H1 (cell line): ENCODE data around the gene BARHL1. TPM values are rescaled to one million over a fixed set of nuclear protein-coding genes. Genes with fewer than 3 reads are reported as not detected.

Experiments
- CREB1 ChIP-seq: IDR thresholded peaks from 2 replicates; pipeline ENCODE4 v1.6.1; 2012; ENCODE audit warnings: inconsistent platforms
- E2F6 ChIP-seq: IDR thresholded peaks from 2 replicates; pipeline ENCODE4 v1.6.1; 2012; ENCODE audit warnings: inconsistent platforms
- EGR1 ChIP-seq: IDR thresholded peaks from 2 replicates; pipeline ENCODE4 v1.6.1; 2011; ENCODE audit warnings: low read depth, low read length, borderline replicate concordance
- EZH2 ChIP-seq: fragments of 200-600 bp; sonication (generic); IDR thresholded peaks from 2 replicates; pipeline ENCODE4 v1.7.1; 2012; ENCODE audit warnings: low read depth, mild to moderate bottlenecking, moderate library complexity, low read length, inconsistent platforms; ENCODE audit not compliant: severe bottlenecking
- KDM4A ChIP-seq: IDR thresholded peaks from one replicate; pipeline ENCODE4 v1.7.1; 2012; ENCODE audit warnings: low read depth, mild to moderate bottlenecking, moderate library complexity, low read length, inconsistent platforms; ENCODE audit not compliant: severe bottlenecking
- NRF1 ChIP-seq: IDR thresholded peaks from 2 replicates; pipeline ENCODE4 v1.6.1; 2011; ENCODE audit warnings: mild to moderate bottlenecking, low read depth, low read length, improper control_type of control experiment
- POU5F1 ChIP-seq: IDR thresholded peaks from 2 replicates; pipeline ENCODE4 v1.6.1; 2011; ENCODE audit warnings: low read depth, mild to moderate bottlenecking, low read length, moderate library complexity
- SIN3A ChIP-seq, 2 experiments: IDR thresholded peaks in 1 of 2; conservative IDR thresholded peaks in 1 of 2; 2 replicates each; pipeline ENCODE4 v1.6.1; 2011 to 2012; ENCODE audit warnings: low read length in 2 of 2, improper control_type of control experiment in 1 of 2, low read depth in 1 of 2, mild to moderate bottlenecking in 1 of 2
- SP2 ChIP-seq: IDR thresholded peaks from 2 replicates; pipeline ENCODE4 v1.6.1; 2012; ENCODE audit warnings: mild to moderate bottlenecking, low read length, inconsistent platforms
- SUZ12 ChIP-seq: fragments of 200-600 bp; sonication (generic); IDR thresholded peaks from 2 replicates; pipeline ENCODE4 v1.6.1; 2012; ENCODE audit warnings: mild to moderate bottlenecking, inconsistent platforms, low read length, moderate library complexity, mixed read lengths
- YY1 ChIP-seq: IDR thresholded peaks from 2 replicates; pipeline ENCODE4 v1.6.1; 2011; ENCODE audit warnings: low read depth, mild to moderate bottlenecking, low read length
- polyA plus RNA-seq, 7 experiments: library from polyadenylated mRNA; depleted of rRNA in 3 of 7; stranded (reverse) in 5 of 7; unstranded in 2 of 7; fragments of >200 nt in 5 of 7; fragments of 200-250 nt in 2 of 7; gene quantifications; 1 replicate in 5 of 7; 2 replicates in 1 of 7; 4 replicates in 1 of 7; pipeline versions ENCODE4 v1.2.1 to v1.2.3, GENCODE V29; 2011 to 2013; ENCODE audit warnings: missing spikeins in 2 of 7, mixed read lengths in 2 of 7
- total RNA-seq: library from RNA; stranded (reverse); fragmentation: NEBNext Ultra II Directional; extraction: Animal tissue kit (Norgen Biotek cat#: 25700); gene quantifications from 2 replicates; pipeline ENCODE4 v1.2.1, GENCODE V29; 2021

Gene BARHL1
- total and polyA plus RNA-seq, 2 of the 8 experiments (the other 6 are each of a cell fraction or from before 2014, with no cell fraction given) = not detected

- TF ChIP-seq KDM4A (no peak), EGR1 (no peak), POU5F1 (no peak), SUZ12 (no peak), SP2 (no peak), EZH2 (no peak), YY1 (no peak), E2F6 (no peak), NRF1 (no peak), SIN3A (conservative IDR thresholded peaks at IDR 0.05 in 1 of 2, IDR thresholded peaks at IDR 0.05 in 1 of 2; ENCODE audit: low read depth in 1 of 2, low read length in 2 of 2) (no peak), CREB1 (no peak)
- TF ChIP-seq, all 59 proteins: peak for 0
Observed at GRCh38 chr9:132597073-132597775, 14.8 kb downstream of the BARHL1 start (continued).
